ENCODE data around the gene ACTL6B.

The ACTL6B gene

DNA sequence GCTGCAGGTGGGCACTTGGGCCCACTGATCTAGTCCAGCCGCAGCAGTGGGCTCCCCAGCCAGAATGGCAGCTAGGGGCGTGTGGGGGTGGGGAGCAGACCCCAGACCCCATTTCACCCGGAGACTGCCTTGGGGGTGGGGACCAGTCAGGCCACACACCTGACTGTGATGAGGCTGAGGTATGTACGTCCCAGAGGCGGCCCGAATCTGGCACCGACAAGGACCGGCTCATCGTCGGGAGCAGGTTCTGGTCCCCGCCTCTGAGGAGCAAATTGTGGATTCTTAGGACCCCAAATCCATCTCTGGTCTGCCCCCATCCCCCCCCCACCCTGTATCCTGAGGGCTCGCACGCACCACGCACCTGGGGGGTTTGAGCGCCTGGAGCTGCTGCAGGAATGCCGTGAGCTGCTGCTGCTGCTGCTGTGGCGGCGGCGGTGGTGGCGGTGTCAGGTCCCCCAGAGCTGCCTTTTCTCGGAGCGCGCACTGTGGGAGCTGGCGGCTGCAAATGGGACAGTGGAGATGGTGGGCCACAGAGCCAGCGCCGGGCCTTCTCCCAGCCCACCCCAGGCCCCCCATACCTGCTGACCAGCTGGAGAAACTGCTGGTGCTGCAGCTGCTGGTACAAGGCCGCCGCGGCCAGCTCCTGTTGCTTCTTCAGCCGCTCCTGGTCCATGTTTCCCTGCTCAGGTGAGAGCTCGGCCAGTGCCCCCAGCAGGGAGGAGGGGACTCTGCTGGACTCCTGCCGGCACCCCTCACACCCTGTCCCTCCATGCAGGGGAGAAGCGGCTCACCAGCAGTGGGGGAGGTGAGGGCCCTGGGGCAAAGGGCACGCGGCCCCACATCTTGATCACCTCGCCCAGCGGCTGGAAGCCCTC, 27.6 kb upstream of the ACTL6B start:
- DNase-seq = no peak

DNA sequence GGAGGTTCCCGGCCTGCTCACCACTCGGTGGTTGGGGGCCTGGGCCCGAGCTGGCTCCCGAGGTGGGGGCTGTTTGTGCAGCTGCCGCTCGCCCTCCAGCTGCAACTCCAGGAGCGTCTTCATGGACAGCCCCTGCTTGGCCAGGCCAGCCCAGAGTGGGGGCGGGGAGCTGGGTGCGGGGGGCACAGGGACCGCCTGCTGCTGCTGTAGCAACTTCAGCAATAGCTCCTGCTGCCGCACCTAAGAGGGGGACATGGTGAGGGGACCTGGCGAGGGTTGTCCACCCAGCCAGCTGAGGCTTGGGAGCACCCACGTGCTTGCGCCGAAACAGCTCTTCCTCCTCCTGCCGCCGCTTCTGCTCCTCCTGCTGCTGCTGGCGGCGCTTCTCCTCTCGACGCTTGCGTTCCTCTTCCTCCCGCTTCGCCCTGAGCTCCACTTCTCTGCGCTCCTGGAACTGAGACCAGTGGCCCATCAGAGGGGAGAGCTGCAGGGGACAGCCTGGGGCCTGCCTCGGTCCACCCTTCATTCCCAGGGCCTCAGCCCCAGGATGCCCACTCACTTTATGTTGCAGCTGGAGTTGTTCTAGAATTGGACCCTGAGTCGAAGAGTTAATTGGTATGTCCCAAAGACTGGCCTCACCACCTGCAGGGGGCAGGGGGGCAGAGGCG, 26.9 kb upstream of the ACTL6B start:
- DNase-seq = no peak

DNA sequence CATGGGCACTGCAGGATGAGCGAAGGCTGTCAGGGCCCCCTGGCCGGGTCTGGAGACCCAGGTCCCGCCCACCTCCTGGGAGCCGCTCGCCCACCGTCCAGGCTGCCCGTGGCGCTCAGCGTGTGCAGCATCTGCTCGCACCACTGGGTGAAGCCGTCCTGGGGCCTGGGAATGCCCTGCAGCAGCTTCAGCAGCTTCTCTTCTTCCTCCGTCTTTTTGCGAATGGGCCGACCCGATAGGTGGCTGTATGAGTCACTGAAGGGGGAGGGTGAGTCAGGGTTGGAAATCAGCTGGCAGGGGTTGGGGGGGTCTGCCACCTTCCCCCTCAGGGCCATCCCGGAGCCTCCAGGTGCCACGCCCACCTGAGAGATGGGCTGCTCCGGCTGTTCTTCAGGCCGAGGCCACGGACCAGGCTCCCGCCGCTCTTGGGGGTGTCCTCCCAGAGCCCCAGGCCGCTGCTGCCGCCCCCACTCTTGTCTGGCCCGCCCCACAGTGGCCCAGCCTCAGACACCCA, 26.0 kb upstream of the ACTL6B start:
- no peak for DNase-seq

DNA sequence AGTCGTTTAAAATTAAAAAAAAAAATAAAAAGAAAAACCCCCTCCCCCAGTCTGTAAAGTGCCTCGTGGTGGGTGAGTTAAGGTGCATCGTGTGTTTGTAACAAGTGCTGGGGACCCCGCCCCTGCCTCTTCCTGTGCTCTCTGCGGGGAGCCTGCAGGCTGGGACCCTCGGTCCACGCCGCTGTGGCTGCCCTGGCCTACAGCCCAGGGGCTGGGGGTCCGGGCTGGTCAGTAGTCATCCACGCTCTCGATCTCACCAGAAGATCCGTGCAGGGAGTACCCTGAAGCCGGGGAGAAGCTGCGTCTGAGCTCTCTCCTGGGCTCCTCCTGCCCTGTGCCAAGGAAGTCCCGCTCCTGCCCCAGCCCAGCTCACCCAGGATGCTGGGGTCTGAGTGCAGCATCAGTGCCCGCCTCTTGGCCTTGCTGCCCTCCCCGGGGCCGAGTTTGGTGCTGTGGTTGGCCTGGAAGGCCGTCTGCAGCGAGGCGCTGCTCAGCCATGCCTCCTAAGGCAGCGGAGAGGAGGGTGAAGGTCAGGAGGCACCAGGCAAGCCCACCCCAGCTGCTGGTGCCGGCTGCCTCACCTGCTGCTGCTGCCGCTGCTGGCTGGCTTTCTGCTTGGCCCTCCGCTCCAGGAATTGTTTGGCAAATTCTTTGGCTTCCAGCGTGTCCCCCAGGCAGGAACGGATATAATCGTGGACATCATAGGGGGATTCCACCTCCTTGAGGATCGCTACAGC, 25.4 kb upstream of the ACTL6B start:
- DNase-seq = no peak

DNA sequence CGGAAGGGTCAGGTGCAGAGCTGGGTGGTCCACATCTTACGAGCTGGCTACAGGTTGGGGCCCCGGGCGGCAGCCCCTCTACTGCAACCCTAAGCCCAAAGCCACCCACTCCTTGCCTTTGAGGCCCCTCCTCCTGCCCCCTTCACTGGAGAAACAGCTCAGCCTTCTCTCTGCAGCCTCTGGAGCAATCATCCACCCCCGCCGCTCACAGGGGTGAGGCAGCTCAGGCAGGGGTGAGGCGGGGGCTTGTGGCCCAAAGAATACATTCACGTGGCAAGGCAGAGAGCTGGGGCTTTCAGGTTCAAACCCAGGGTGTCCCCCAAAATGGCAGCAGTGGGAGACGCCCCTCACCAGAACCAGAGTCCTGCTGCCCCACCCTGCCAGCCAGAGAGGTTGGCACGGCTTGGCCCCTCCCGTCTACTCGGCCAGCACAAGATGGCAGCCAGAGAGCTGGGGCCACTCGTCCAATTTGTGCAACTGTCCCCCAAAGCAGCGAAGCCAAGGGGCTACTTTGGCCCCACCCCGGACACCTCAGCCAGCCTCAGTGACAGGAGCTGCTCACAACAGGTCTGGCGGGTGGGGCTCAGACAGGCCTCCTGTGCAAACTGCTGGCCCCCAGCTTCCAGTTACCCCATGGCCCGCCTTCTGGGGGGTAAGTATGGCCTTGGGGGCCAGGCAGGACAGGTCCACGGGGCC, 24.5 kb upstream of the ACTL6B start:
- DNase-seq = no peak

DNA sequence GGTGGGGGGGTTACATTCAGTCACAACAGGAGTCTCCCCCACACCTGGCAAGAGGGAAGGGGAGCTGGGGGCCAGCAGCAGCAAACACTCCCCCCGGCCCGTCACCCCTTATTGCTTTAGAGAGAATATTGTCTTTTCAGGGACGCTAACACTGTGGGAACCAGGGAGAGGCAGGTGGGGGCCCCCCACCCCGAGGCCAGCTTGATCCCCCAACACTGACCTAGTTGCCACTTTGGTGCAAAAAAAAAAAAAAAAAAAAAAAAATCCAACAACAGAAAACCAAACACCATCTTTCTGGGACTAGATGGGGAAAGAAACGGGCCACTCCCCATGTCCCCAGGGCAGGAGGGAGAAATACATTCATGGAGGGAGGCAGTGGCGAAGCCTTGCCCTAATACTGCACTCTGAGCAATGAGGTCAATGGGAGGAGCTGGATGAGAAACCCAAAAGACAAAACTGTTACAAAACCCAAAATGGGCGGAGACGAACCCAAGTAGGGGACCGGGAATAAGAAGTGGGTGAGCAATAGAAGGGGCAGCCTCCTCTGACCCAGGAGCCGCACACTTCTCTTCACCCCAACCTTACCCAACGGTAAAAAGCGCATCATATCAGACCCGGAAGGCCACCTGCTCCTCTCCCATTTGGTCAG, 23.8 kb upstream of the ACTL6B start:
- DNase-seq = no peak

DNA sequence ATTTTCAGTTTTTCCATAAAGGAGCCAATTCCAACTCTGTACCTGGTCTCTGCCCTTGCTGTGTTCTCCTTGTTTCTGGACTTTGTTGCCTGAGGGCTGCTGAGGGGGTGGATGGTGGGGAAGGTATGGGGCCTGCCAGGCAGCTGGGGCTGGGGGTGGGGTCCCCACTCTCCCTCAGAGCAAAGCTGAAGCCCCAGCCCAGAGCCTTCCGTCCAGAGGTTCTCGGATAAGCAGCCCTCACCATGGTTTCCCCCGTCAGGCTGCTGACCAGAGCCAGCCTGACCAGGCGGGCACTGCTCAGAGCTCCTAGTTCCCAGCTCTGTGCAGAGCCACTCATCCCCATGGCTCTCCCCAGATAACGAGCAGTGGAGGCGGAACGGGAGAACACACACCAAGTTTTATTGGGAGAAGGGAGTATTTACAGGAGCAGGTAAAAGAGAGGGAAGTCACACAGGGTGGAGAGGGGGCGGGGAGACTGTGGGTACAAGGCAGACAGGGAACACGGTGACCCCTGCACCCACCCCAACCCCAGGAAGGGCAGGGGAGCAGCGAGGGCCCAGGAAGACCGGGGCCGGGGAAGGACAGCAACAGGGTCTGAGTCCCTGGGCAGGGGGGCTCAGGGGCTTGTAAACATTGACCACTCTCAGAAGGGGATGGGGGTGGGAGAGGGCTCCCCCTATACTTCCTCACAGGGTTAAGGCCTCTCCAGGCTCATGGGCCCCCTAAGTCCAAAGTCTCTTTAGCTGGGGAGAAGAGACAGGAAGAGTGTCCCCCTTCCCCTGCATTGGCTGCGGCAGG, 23.1 kb upstream of the ACTL6B start:
- no peak for DNase-seq

DNA sequence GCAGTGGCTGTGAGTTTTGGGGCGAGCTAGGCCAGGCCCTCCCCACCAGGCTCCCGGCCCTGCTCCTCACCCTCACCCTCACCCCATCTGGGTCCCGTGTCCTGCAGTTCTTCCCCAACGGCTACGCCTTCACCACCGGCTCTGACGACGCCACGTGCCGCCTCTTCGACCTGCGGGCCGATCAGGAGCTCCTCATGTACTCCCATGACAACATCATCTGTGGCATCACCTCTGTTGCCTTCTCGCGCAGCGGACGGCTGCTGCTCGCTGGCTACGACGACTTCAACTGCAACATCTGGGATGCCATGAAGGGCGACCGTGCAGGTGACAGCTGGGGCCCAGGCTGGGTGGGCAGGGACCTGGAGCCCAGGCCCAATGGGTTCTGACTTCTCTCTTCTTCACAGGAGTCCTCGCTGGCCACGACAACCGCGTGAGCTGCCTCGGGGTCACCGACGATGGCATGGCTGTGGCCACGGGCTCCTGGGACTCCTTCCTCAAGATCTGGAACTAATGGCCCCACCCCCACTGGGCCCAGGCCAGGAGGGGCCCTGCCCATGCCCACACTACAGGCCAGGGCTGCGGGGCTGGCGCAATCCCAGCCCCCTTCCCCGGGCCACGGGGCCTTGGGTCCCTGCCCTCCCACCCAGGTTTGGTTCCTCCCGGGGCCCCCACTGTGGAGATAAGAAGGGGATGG, 22.2 kb upstream of the ACTL6B start:
- no peak for DNase-seq

DNA sequence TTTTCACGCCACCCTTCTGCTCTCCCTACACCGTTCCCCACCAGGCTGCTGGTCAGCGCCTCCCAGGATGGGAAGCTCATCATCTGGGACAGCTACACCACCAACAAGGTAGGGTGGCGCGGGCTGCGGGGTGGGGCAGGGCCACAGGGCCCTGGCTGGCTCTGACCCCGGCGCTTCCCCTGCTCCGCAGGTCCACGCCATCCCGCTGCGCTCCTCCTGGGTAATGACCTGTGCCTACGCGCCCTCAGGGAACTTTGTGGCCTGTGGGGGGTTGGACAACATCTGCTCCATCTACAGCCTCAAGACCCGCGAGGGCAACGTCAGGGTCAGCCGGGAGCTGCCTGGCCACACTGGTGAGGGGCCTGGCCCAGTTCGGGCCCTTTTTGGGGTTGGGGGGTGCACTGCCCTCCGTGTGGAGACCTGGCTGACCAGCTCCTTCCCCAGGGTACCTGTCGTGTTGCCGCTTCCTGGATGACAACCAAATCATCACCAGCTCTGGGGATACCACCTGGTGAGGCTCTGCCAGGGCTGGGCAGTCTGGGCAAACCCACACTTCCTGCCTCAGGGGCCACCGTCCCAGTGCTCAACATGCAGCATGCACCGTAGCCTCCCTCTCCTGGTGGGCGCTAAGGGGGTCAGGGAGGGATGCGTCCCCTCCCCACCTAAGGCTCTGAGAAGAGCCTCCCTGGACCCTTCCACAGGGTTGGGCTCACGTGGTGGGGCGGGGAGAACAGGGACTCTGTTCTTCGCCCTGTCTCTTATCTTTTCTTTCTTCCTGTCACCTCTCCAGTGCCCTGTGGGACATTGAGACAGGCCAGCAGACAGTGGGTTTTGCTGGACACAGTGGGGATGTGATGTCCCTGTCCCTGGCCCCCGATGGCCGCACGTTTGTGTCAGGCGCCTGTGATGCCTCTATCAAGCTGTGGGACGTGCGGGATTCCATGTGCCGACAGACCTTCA, 21.3 kb upstream of the ACTL6B start:
- no peak for DNase-seq

DNA sequence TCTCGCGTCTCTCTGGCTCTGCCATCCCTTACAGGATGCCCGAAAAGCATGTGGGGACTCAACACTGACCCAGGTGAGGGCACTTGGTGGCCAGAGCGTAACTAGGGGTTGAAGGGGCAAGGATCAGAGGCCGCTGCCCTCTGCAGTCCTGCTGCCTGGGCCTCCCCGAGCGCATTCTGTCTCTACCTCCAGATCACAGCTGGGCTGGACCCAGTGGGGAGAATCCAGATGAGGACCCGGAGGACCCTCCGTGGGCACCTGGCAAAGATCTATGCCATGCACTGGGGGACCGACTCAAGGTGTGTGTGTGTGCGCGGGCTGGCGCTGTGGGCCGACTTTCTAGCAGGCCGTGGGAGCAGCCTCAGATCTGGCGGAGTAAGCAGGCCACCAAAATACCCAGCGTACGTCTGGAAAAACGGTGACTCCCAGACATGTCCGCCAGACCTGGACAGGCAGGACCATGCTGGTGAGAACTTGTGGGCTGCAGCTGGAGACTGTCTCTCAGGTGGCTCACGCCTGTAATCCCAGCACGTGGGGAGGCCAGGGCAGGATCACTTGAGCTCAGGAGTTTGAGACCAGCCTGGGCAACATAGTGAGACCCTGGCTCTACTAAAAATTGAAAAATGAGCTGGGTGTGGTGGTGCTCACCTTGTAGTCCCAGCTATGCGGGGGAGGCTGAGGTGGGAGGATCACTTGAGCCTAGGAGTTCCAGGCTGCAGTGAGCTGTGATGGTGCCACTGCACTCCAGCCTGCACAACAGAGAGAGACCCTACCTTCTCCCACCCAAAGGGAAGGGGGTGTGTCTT, 20.5 kb upstream of the ACTL6B start:
- DNase-seq = no peak

DNA sequence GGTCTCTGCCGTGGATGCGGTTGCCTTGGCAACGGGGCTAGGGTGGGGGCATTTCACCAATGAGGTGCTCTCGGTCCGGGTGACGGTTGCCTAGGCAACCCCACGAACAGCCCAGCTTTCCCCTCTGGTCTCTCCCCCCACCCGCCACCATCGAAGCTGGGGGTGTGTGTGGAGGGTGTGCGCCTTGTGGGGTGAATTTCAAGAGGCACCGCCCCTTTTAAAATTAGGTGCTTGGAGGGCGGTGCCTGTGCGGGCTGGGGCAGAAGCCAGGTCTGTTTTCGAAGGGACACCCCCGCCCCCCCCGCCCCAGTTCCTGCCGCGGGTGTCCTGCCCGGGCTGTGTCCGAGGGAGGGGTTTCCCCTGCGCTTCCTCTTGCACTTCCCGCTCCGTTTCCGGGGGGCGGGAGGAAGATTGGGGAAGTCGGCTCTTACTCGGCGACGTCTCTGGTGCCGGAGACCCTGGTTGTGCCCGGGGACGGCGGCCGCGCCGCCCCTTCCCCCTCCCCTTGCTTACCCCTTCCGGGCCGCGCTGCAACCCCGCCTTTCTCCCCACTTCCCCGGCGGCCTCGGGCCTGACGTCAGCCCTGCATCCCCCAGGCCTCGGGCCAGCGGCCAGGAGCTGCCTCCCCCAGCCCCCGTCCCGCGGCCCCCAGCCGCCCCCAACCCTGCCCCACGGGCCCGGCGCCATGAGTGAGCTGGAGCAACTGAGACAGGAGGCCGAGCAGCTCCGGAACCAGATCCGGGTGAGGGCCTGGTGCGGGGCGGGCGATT, 19.5 kb upstream of the ACTL6B start:
- peak; percentile 83 for DNase-seq

DNA sequence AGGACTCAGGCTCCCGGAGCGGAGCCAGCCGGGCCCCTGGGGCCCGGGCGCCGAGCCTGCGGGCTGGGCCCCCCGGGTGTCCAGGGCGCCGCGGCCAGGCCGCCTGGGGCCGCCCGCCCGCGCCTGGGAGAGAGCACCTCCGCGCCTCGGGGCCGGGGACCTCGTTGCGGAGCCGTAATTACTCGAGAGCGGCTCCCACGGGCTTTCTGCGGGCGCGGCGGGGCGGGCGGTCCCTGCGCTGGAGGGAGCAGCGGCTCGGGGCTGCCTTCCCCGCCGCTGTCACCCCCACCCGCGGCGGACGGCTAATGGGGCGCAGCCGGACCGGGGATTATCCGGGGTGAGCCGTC, 18.8 kb upstream of the ACTL6B start:
- DNase-seq = peak; percentile 77

DNA sequence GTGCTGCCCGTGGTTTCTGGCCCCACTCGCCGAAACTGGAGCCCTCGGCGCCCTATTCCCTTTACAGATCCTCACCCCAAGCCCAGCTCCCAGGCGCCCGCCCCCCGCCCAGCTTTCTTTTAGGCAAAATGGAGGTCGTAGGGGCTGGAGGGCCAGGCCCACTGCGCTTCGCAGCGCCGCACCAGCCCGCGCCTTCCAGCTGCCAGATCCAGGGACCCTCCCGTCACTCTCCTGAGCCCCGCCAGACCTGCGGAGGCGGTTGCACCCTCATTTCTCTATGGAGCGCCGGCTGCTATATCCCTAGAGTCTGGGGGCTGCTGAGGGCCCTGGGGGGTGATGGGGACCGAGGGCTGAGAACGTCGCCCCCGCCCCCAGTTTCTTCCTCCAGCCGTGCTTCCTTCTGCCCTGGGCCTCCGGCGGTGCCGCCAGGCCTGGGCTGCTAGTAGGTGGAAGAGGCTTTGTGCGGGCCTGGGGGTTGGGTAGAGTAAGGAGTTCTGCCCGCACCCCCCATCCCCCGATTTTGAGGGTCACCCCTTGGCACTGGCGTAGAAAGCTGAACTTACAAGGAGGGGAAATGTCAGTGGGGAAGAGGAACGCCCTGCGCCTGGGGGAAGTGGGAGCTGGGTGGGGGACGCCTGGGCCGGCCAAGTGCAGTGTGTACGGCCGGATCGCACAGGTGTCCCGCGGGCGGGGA, 18.3 kb upstream of the ACTL6B start:
- DNase-seq = peak; percentile 77

DNA sequence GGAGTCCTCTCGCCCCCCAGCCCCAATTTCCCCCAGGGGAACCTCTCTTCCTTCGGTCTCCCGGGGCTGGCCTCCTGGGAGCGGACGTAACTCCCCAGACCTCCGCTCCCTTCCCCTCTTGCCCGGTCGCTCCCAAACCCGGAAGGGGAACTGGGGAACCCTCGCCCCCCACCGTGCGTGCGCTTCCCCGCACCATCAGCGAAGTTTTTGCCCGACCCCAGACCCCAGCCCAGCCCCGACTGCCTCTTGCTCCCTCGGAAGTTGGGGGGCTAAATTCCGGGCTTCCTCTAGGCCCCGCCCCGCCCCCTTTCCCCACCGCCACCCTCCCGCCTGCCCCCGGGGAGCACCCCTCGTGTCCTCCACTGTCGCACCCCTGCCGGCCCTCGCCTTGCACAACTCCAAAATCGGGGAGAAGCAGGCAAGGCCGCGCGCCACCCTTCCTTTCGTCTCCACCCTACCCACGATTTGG, 17.7 kb upstream of the ACTL6B start:
- DNase-seq = peak; percentile 69

DNA sequence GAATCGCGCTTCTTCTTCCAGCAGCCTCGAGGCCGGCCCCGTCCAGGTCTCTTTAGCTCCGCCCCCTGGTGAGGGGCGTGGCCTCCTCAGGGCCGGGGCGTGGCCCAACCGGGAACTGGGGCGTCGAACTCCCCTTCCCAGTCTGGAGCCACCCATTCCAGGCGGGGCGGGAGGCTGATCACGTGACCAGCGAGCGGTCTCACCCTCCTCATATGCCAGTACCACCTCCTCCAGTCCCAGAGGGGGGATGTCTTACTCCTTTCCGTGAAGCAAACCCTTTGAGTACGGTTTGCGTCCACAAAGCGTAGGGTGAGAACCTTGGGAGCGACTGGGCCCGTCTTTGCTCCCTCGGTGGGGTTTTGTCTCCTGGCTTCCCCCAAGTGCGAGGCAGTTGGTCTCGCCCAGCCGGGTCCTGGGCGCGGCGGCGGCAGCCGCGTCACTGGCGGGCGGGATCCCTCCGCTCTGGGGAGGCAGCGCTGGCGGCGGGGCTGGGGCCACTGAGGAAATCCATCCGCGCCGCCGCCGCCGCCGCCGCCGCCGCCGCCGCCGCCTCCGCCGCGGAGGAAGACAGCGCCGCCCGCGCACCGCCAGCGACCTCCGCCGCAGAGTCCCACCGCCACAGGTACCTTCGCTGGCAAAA, 17.2 kb upstream of the ACTL6B start, which contains the start of gene GNB2:
Gene GNB2, plus strand, starts transcription at position 439 of the 640 bp plus-strand sequence. CDS start 2,526 bp downstream, outside the sequence.
- peak; percentile 100 for DNase-seq
